ENCODE measurements around the gene FUZ.
A peak's percentile ranks its signal among the peaks of the same experiment; 100 is the strongest.
"Not testable (repeated sequence)": the region's sequence is repeated elsewhere in the genome, so short reads cannot be mapped to it uniquely, and the experiment has no call there.

Gene FUZ

GRCh38 chr19:49830766-49831165 lies 17.7 kb upstream of the FUZ start:
- DNase-seq (ENCODE audit: low spot score), result no peak

GRCh38 chr19:49829721-49830120 lies 16.6 kb upstream of the FUZ start:
- DNase-seq (ENCODE audit: low spot score), result no peak

GRCh38 chr19:49829200-49829599 lies 16.1 kb upstream of the FUZ start:
- no peak for DNase-seq (ENCODE audit: low spot score)

- no peak for DNase-seq (ENCODE audit: low spot score)
Measured at GRCh38 chr19:49827034-49827433, 13.9 kb upstream of the FUZ start.

- no peak for DNase-seq (ENCODE audit: low spot score)
Measured at GRCh38 chr19:49824662-49825061, 11.6 kb upstream of the FUZ start.

GRCh38 chr19:49823472-49823871 lies 10.4 kb upstream of the FUZ start:
- DNase-seq (ENCODE audit: low spot score), result no peak

GRCh38 chr19:49820125-49820524 lies 7.0 kb upstream of the FUZ start:
- DNase-seq (ENCODE audit: low spot score), result no peak

- not testable (repeated sequence) for DNase-seq (ENCODE audit: low spot score)
Measured at GRCh38 chr19:49819452-49820115, 6.5 kb upstream of the FUZ start.

- no peak for DNase-seq (ENCODE audit: low spot score)
Measured at GRCh38 chr19:49818649-49819370, 5.7 kb upstream of the FUZ start.

DNA sequence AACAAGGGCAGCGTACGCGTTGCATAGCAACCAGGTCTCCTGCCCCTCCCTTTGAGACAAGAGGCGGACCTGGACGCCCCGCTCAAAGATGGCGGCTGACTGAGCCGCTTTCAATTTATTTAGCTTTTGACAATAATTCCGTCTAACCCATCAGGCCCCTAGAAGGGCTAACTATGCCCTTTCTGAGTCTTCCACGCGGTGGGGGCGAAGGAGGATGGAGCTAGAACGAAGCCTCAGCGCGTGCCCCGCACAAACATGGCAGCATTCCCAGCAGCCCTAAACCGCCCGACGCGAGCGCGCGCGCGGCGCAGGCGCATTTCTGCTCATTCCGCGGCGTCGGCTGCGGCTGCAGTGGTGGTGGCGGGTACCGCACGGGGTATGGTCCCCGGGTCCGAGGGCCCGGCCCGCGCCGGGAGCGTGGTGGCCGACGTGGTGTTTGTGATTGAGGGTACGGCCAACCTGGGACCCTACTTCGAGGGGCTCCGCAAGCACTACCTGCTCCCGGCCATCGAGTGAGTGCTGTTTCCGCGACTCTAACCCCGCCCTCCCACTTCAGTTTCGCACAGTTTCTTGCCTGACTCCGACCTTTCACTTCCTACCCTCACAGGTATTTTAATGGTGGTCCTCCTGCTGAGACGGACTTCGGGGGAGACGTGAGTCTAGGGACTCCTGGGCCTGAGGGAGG lies 5.0 kb upstream of the FUZ start, which contains the start of gene MED25:
Gene MED25 (plus strand): TSS at position 326 of the 685 bp plus-strand sequence. CDS start 53 bp downstream, at position 379.
- DNase-seq (ENCODE audit: low spot score), result peak; percentile 82

DNA sequence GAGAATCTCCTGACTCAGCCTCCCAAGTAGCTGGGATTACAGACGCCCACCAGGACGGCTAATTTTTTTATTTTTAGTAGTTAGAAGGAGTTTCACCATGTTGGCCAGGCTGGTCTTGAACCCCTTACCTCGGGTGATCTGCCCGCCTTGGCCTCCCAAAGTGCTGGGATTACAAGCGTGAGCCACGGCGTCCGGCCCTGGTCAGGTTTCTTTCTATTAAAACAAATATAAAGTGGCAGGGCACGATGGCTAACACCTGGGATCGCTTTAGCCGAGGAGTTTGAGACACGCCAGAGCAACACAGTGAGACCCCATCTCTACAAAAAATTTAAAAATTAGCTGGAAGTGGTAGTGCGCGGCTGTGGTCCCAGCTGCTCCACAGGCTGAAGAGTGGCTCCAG lies 3.5 kb upstream of the FUZ start:
- no peak for DNase-seq (ENCODE audit: low spot score)

DNA sequence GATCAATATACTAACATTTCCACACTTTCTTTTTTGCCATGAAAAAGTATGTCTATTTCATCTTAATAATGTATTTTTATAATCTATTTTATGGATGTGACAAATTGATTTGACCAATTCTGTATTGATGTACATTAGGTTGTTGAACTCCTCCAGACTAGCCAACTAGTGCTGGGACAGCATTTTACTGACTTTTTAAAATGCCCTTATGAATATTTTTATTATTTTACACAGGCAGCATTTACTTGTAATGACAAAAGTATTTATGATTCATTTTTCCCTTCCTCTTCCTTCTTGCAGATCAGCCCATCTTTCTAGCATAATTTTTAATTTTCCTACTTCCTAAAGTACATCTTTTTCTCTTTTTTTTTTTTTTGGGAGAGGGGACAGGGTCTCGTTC lies 918 bp upstream of the FUZ start:
- peak; percentile 46 for DNase-seq (ENCODE audit: low spot score)

- DNase-seq (ENCODE audit: low spot score), result no peak
Measured at GRCh38 chr19:49812452-49812996, 568 bp downstream of the FUZ start.

DNA sequence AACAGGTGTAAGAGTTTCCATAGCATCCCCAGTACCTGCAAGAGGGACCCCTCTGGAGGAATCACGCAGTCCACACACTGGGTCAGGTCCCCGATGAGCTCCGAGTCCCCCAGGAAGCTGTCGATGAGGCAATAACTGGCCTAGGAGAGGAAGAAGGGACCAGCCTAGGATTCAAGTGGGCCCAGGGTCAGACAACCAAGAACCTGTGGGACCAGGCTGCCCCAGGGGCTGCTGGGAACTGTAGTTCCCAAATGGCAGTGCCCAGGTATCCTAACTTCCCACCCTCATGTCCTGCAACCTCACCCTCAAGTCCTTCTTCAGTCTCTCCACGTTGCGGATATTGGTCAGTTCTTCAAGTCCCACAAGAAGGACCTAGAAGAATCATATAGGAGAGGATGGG lies 1.8 kb downstream of the FUZ start:
- DNase-seq (ENCODE audit: low spot score), result no peak

DNA sequence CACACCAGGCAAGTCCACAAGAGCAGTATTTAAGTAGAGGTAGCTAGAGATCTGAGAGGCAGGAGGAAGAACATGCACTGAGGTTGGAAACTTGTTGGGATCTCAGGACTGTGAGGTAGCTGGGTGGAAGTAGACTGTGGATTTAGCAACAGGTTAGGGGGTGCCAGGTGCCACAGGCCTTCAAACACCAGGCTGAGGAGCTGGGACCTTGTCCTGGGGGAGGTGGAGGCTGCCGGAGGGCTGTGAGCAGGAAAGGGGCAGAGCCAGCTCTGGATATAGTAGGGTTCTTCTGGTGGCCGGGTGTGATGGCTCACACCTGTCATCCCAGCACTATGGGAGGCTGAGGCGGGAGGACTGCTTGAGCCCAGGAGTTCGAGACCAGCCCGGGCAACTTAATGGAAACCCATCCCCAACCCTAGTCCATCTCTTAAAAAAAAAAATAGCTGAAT lies 3.1 kb downstream of the FUZ start:
- DNase-seq (ENCODE audit: low spot score), result no peak

DNA sequence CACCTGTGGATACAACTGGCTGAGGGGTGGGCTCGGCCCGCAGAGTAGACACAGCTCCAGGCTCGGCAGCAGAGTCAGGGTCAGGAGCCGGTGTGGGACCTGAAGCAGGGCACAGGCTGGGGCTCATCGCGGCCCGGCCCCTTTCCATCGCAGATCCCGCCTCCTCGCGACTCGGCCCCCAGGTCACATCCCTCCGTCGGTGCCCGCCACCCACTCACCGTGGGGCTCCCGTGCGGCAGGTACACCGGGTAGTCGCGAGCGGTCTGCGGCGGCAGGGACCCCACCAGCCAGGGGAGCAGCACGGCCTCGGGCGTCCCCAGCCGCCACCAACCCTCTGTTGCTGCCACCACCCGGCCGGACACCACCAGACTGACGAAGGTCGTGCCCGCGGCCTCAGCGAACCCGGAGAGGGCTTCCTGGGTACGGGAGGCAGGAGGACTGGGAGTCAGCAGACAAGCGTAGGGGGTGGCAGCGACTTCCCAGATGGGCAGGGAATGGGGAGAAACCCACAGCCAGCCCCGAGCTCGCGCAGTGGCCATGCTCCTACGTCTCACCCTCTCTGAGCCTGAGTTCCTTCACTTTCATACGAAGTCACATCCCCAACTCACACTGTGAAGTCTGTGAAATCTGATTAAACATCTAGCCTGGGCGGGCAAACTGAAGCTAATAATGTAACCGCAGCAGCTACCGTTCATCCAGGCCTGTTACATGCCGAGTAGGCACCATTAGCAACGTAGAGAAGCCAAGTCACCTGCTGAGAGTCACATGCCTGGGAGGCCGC lies 3.7 kb downstream of the FUZ start:
- DNase-seq (ENCODE audit: low spot score), result no peak

- DNase-seq (ENCODE audit: low spot score), result no peak
Measured at GRCh38 chr19:49808711-49809159, 4.4 kb downstream of the FUZ start.

- DNase-seq (ENCODE audit: low spot score), result no peak
Measured at GRCh38 chr19:49807904-49808675, 5.0 kb downstream of the FUZ start.

DNA sequence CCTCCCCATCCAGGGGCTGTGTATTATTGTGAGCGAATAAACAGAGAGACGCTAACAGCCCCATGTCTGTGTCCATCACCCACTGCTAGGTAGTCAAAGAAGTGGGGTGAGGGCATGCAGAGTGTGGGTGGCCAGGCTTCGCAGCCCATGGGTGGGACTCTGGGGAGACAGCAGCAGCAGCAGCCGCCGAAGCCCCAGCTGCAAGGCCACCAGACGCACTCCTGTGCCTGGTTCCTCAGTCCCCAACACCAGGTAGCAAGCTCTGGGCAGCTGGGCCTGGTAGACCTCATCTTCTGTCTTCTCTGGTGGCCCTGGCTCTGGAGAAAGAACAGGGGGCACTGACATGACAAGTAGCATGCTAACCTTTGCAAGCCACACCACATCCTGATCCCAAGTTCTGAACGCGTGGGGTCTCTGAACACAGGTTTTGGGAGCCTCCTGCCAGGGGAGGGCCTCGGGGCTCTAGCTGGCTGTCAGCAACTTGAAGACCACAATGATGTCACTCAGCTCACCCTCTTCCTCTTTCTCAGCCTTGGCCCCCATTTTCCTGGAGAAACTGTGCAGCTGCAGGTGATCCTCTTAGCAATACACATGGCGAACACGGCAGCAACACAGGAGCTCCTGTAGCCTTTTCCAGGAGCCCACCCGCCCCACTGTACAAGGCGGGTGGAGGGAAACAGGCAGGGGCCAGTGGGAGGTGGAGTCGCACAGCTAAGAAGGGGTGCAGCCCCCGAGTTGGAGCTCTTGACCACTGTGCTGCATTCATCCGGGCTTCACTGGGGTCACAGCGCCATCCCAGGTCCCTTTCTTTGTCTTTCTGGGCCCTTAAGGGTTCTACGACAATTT lies 5.8 kb downstream of the FUZ start:
- DNase-seq (ENCODE audit: low spot score), result no peak

DNA sequence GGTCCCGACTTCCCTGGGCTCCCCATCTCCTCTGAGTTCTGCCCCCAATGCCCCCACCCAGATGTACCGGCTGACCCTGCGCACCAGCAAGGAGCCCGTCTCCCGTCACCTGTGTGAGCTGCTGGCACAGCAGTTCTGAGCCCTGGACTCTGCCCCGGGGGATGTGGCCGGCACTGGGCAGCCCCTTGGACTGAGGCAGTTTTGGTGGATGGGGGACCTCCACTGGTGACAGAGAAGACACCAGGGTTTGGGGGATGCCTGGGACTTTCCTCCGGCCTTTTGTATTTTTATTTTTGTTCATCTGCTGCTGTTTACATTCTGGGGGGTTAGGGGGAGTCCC lies 6.5 kb downstream of the FUZ start:
- no peak for DNase-seq (ENCODE audit: low spot score)
